Endometrial microvascular endothelial cells (primary cell): ENCODE measurements around the gene SLC9A3. TPM values are rescaled to one million over a fixed set of nuclear protein-coding genes. Genes with fewer than 3 reads are reported as not detected.

Experiments used
- in situ Hi-C: cut with HindIII; loops from 2 replicates; pipeline ENCODE4 v1.10.0; 2017; ENCODE audit warnings: low sequenced_read_pairs, low pct_unique_long_range_greater_than_20kb; ENCODE audit errors: inconsistent ontology term
- total RNA-seq: library from RNA; depleted of rRNA; stranded (reverse); fragments of >200 nt; gene quantifications from one replicate; pipeline ENCODE4 v1.2.3, GENCODE V29; 2015; ENCODE audit errors: inconsistent ontology term

SLC9A3 gene
- total RNA-seq, 1 donor from 2014 or later = 2.0 TPM

DNA sequence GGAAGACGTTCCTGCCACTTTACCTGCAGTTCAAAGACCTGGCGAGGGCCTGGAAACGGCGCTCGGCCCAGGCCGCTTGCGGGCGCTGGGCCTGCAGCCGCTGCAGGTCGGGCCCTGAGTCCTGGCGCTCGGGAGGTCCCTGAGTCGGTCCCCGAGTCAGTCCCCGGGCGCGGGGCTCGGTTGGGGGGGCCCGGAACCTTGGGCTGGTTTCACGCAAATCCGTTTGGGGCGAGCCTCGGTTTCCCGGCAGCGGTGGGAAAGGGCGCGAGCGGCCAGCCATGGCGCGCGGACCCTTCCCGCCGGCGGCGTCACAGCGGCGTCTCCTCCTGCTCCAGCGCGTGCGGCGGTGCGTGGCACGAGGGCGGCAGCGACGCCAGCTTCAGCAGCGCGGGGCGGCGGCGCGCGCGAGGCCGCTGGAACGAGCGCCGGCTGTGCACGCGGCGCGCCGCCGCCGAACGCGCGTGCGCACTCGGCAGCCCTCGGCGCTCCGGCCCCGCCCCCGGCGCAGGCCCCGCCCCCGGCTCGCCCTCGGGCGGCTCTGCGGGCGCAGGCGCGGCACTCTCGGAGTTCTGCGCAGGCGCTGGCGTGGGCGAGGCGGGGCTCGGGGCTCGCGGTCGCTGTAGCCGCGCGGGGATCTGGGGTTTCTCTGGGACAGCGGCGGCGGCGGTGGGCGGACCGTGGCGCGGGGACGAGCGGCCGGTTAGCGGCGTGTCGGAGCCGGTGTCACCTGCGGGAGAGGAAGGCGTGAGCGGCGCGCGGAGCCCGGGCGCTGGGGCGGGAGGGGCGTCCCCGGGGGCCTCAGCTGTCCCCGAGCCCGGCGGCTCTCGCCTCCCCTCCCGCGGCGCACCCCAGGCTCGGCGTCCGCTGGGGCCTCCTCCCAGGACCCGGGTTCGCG is 51.3 kb downstream of the SLC9A3 start:
- in situ Hi-C loops = no loop called here

DNA sequence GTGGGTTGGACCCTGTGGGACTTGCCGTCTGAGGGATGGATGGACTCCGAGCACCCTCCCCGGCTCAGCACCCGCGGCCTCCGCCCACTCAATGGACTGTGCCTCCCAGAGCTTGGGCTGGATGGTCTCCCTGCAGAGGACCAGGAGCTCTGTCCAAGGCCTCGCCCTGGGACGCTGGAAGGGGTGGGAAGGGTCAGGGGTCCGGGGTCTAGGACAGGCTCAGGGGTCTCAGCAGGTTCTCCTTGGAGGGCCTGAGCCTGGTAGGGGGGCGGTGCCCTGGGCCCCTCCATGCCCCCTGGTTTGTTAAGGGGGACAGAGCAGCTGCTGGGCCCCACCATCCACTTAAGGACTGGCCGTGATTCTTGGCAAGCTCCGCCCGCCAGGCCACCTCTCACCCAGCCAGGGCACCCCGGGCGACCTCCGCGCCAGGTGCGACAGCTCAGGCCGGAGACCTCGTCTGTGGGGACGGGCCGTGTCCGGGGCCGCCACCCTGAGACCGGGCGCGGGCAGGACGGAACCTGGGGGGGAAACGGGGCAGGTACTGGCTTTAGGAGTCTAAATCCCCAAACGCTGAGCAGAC is 52.1 kb downstream of the SLC9A3 start:
- in situ Hi-C loops = no loop called here

DNA sequence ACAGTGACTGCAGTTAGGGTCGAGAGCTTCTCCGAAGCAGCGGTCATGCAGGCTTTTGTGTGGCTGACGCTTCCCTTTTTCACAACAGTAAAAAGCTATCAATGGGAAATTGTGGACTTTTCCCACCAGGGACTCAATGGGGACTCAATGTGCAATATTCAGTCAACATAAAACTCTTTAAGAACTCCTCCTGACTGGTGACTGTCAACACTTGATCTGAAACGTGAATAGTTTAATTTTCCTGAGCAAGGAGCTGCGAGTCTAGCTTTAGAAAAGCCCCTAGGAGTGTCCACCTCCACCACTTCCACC is 52.5 kb downstream of the SLC9A3 start:
- in situ Hi-C loops = no loop called here

DNA sequence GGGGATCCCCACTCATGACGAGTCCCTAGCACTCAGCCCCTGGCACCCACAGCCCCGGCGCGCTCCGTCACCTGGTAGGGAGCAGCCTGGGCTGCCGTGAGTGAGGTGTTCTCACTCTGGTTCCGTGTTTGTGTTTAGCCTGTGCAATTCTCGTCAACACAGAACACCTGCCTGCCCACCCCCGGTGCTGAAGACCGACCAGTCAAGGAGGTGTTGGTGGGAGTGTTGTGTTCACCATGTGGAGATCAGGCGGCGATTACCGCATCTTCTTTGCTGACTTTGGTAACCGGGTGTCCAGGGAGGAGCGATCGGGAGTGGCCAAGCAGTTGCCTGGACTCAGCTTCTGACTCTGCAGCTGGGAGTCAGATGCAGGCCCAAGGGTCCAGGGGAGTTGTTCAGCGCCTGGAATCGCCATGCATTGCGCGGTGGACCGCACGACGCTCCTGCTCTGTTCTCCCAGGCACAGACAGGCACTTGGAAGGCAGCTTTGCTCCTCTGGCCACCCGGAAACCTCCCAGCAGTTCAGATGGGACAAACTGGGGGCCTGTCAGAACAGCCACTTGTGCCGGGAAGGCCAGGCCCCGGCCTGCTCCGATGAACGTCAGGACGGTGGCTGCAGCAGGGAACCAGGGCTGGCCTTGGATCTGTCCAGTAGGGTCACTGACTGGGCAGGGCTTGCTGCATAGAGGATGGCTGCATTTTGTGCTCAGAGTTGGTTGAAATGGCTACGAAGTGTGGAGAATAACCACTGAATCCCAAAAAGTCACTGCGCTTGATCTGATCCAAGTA is 53.1 kb downstream of the SLC9A3 start:
- in situ Hi-C loops = no loop called here

DNA sequence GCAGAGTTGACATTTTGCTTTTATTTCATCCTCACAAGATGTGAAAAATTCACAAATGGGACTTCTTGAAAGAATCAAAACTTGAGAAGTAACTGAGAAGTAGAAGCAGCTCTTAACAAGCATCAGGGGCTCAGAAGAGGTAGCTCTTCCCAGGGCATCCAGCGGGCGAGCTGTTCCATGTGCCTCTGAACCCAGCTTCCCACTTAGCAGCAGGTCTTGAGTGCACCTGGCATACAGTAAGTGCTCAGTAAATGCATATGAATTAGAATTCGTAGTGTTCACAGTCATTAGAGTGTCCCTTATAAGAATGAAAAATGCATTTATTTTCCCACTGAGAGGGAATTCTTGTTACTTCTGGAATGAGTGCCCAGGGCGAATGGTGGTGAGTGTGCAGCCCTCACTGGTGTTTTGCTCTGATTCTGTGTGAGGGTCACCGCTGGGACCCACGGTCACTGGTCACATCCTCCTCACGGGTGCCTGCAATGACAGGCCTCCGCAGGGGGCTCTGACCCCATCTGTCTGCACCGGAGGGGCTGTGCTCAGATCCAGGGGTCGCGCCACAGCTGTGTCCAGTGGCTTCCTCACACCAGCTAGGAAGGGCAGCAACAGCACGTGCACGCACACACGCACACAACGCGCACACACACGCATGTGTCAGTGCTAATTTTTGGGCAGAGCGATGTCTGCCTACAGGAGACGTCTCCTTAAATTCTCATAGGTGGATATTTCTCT is 54.3 kb downstream of the SLC9A3 start:
- in situ Hi-C loops = no loop called here

DNA sequence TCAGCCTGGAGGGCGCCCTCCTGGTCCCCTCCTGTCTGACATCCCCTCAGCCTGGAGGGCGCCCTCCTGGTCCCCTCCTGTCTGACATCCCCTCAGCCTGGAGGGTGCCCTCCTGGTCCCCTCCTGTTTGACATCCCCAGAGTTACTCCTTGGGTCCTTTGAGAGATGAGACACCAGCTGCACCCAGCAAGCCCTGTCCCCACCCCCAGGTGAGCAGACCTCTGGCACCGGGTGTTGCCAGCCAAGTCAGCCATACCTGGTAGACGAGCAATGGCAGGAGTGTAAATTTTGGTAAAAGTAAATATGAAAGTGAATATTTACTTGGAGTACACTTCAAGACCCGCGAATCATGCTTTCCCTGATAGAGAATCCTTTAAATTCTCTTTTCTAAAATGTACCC is 55.8 kb downstream of the SLC9A3 start:
- in situ Hi-C loops = no loop called here

DNA sequence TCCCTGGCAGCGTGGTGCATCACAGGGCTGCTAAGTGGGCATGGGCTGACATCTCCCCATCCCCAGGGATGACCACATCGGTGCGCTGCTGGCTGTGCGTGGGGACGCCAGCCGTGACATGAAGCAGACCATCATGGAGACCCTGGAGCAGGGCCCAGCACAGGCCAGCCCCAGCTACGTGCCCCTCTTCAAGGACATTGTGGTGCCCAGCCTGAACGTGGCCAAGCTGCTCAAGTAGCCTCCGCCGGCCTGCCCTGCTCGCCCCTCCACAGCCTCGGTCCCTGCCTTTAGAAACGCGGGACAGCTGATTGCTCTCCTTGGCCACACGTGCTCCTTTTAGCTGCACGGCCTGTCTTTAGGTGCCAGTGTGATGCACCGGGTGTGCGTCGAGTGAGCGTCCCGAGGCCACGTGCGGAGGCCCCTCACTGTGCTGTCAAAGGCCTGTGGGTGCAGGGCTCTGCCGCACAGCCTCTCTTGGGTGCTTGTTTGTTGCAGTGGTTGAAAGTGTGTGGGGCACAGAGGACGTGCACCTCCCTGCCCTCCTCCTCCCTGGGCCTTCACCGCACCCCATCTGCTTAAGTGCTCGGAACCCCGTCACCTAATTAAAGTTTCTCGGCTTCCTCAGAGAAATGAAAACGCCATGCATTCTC is 57.5 kb downstream of the SLC9A3 start:
- in situ Hi-C loops = no loop called here

DNA sequence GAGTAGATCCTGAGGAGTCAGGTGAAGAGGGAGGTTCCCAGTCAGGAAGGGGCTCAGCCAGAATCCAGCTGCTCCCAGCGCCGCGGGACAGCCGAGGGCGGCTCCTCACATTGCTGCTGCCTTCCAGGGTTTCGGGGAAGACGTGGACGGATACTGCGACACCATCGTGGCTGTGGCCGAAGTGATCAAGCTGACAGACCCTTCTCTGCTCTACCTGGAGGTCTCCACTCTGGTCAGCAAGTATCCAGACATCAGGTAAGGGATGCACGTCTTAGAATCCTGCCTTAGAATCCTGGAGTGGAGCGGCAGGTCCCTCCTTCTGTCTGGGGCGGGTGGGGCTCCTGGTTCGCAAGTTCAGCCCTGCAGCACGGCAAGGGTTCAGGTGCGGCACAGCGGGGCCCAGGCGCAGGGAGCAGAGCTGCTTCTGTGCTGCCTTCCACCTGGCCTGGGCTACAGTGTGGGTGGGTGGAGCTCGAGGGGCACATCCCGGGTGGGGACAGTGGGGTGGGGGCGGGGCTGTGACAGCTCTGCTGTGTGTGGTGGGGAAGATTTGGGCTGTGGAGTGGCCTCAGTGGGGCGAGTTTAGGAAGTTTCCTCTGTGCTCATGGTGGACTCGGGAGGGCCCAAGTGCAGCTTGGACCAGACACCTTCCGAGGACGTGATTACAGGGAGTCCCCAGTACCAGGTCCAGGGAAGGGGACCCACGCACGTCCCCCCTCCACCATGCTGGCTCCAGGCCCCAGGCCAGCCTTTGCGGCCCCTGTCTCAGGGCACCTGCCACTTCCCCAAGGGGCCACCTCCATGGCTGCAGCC is 58.5 kb downstream of the SLC9A3 start:
- in situ Hi-C loops = no loop called here

DNA sequence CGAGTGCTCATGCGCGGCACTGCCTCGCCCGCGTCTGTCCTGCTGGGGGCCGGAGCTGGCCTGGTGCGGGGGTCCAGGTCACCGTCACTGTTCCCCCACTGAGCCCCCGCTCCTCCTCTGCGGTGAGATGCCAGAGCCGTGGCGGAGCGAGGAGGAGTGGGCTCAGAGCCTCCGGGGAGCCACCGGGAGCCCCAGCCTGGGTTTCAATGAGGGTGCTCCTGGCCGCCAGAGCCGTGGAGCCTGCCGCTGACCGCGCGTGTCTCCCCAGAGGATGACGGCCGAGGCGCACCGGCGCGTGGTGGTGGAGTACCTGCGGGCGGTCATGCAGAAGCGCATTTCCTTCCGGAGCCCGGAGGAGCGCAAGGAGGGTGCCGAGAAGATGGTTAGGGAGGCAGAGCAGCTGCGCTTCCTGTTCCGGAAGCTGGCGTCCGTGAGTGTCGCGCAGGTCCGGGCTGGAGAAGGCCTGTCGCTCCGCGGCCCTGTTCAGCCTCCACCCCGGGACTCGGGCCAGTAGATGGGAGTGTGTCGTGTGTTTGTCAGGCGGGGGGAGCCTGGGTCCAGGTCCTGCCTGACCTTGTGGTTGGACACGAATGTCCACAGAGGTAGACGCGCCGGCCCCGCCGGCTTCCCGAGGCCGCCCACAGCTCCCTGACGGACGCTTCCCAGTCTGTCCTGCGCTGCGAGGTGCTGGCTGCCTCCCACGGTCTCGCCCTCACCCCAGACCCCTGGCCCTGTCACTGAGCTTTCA is 59.2 kb downstream of the SLC9A3 start:
- in situ Hi-C loops = no loop called here

DNA sequence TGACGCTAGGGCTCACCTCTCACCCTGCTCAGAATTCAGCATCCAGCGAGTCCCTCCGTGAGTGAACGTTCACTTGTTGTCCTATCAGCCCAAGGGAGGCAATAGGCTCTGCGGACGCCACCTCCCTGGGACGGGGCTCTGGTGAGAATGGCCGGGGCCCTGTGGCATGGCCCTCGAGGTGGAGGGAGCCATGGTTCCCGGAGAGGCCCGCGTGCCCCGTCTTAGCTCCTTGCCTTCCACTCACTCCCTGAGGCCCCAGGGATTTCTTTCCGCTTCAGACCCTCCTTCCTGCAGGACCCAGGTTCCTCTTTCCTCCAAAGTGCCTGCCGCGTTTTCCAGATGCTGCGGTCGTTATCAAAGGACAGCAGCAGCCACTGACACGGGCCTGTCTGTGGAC is 59.8 kb downstream of the SLC9A3 start:
- in situ Hi-C loops = no loop called here

DNA sequence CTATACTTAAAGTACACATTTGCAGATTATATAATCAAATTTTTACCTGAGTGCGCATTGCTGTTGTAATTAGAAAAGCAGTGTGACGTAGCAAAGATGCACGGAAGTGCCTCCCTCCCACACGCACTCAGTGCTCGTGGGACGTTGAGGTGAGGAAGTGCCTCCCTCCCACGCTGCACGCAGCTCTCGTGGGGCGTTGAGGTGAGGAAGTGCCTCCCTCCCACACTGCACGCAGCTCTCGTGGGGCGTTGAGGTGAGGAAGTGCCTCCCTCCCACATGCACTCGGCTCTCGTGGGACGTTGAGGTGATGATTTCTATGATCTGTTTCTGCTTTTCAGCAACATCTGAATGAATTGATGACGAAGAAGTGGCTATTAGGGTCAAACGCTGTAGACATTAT is 60.3 kb downstream of the SLC9A3 start:
- in situ Hi-C loops = no loop called here

DNA sequence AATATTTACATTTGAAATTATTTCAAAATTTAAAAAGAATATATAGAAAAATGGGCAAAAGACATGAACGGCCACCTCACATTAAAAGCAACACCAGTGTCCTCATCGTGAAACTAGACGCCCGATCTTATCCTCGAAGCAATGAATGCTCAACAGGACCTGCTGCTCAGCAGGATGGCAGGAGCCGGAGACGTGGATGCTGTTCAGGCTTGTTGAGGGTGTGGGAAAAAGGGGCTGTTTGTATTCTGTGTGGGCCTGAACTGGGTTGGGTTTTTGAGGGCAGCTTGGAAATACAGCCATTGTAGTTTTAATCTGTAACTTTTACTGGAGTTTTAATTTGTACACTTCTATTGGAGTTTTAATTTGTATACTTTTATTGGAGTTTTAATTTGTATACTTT is 60.9 kb downstream of the SLC9A3 start:
- in situ Hi-C loops = no loop called here

DNA sequence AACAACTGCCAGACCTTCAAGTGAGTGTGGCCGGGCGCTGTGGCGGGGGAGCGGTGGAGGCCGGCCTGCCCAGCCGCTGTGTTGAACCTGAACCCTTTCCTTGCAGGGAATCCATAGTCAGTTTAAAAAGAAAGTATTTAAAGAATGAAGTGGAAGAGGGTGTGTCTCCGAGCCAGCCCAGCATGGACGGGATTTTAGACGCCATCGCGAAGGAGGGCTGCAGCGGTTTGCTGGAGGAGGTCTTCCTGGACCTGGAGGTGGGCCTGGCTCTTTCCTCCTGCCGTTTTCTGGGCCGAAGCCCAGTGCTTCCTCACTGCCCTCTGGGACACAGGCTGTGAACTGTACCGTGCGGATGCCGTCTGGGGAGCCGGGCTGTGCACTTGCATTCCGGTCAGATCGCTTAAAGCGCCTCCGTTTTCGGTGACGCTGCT is 62.2 kb downstream of the SLC9A3 start:
- in situ Hi-C loops = no loop called here

DNA sequence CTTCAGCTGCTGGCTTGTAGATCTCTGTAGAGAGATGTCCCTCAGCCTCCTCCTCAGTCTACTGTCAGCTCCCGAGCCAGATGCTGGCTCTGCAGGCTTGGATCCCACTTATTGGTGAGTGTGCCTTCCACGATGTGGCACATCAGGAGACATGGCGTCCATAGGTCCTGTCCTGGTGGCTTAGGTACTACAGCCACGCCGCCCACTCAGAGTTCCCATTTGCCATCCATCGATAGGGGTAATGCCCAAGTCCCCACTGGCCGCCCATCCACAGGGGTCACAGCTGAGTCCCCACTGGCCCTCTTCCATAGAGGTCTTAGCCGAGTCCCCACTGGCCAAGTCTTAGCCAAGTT is 64.0 kb downstream of the SLC9A3 start:
- in situ Hi-C loops = no loop called here

DNA sequence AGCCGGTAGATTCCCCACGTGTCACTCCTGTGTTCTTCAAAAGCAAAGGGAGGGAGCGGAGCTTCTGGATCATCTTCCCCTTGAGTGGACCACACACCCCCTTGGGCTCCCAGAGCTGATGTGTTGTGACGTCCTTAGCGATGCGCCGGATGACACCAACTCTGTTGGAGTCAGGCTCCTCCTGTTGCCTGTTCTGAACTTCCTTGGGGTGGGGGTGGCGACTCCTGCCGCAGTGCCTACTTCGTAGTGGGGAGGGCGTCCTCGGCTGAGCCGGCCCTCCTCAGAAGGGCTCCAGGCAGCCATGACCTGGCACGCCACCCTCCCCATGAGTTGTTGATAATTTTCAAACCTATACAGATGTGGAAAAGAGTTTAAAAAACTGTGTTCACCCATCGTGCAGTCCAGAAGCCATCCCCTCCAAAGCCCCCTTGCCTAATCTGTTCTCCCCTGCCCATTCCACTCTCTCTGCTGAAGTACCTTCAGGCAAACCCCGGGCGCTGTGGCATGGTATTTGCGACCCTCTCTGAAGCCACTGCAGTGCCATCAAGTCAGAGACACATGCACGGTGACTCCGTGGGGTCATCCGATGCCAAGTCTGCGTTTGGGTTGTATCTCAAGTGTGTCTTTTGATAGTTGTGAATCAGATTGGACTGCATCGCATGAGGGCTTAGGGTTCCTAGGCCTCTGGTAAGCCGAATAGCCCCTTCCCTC is 64.5 kb downstream of the SLC9A3 start:
- in situ Hi-C loops = no loop called here

DNA sequence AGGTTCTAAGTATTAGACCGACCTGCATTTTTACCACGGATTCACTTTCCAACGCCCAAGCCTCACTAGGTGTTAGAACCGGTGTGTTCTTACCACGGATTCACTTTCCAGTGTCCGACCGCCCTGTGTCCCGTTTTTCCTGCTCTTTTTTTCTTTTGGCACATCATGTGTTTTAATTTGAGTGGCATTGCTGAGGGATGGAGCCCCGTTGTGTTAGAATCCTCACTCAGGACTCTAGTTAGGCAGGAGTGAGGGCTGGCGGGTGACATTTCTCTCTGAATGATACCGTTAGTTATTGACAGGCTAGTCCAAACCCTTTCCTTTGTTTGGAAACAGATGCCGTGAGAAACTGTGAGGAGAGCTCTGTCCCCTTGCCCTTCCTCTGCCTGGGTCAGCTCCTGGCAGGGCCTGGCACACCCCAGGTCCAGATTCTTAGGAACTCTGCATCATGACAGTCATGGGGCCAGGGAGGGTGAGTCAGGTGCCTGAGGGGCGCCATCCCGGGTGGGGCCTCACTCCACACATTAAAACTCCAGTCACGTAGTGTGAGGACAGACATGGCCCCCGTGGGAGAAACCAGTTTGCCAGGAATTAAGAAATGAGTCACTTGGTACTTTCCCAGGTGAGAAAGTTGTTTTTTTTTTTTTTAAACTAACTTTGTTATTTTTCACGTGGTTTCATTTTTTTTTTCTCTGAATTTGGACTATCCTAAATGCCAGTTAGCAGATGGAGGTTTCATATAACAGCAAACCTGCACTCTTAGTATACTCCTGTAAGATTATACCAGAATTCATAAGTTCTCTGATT is 65.5 kb downstream of the SLC9A3 start:
- in situ Hi-C loops = no loop called here
